NOMO-1 treated with dmso at 0.1 percent for 144 hours (cell line): ENCODE measurements around the gene GK.
"Not testable (repeated sequence)": the region's sequence is repeated elsewhere in the genome, so short reads cannot be mapped to it uniquely, and the experiment has no call there.

Experiments used
- DNase-seq: peaks from one replicate; lab custom pipeline; 2025; ENCODE audit not compliant: unreplicated experiment; lab: John Stamatoyannopoulos, UW

GK gene

GRCh38 chrX:30652527-30653414, 452 bp upstream of the GK start:
- DNase-seq = peak; percentile 79

GRCh38 chrX:30654386-30654785, 1.2 kb downstream of the GK start:
- not testable (repeated sequence) for DNase-seq

- DNase-seq = no peak
Measured at GRCh38 chrX:30654989-30655607, 1.9 kb downstream of the GK start.

- no peak for DNase-seq
Measured at GRCh38 chrX:30655991-30656390, 2.8 kb downstream of the GK start.

- no peak for DNase-seq
Measured at GRCh38 chrX:30657196-30658161, 4.3 kb downstream of the GK start.

GRCh38 chrX:30659421-30659820, 6.2 kb downstream of the GK start:
- DNase-seq = peak; percentile 38

- DNase-seq = no peak
Measured at GRCh38 chrX:30661228-30661627, 8.0 kb downstream of the GK start.

GRCh38 chrX:30663322-30663721, 10.1 kb downstream of the GK start:
- no peak for DNase-seq

- no peak for DNase-seq
Measured at GRCh38 chrX:30665471-30665870, 12.2 kb downstream of the GK start.

GRCh38 chrX:30666094-30666493, 12.9 kb downstream of the GK start:
- no peak for DNase-seq

- no peak for DNase-seq
Measured at GRCh38 chrX:30668581-30668980, 15.4 kb downstream of the GK start.

- DNase-seq = not testable (repeated sequence)
Measured at GRCh38 chrX:30671189-30671588, 18.0 kb downstream of the GK start.

GRCh38 chrX:30673127-30673796, 20.0 kb downstream of the GK start:
- no peak for DNase-seq

GRCh38 chrX:30673884-30674598, 20.8 kb downstream of the GK start:
- DNase-seq = no peak

- no peak for DNase-seq
Measured at GRCh38 chrX:30674799-30675198, 21.6 kb downstream of the GK start.

- DNase-seq = no peak
Measured at GRCh38 chrX:30679369-30679768, 26.1 kb downstream of the GK start.

- DNase-seq = no peak
Measured at GRCh38 chrX:30680618-30681017, 27.4 kb downstream of the GK start.

- DNase-seq = no peak
Measured at GRCh38 chrX:30688641-30689040, 35.4 kb downstream of the GK start.

- DNase-seq = no peak
Measured at GRCh38 chrX:30689116-30689515, 35.9 kb downstream of the GK start.

GRCh38 chrX:30690330-30690729, 37.1 kb downstream of the GK start:
- DNase-seq = no peak
